K562 (cell line): ENCODE measurements around the gene TMEM14C. TPM values are rescaled to one million over a fixed set of nuclear protein-coding genes. Genes with fewer than 3 reads are reported as not detected.

Experiments
- CBFA2T3 ChIP-seq: fragments of 450-650 bp; IDR thresholded peaks from 2 replicates; pipeline ENCODE4 v1.6.1; 2017
- CBX2 ChIP-seq: fragments of 200-600 bp; sonication (generic); IDR thresholded peaks from one replicate; pipeline ENCODE4 v1.6.1; 2012; ENCODE audit warnings: mild to moderate bottlenecking, low read length, inconsistent platforms; ENCODE audit not compliant: insufficient read depth, poor library complexity, severe bottlenecking
- CBX3 ChIP-seq, 2 experiments: IDR thresholded peaks; 1 replicate in 1 of 2; 2 replicates in 1 of 2; pipeline ENCODE4 v1.6.1; 2012; ENCODE audit warnings: inconsistent platforms in 2 of 2, low read length in 2 of 2, borderline replicate concordance in 1 of 2, control low read depth in 1 of 2
- ID3 ChIP-seq, 2 experiments: fragments of 250-450 bp in 1 of 2; fragments of 450-650 bp in 1 of 2; sonication (Bioruptor Pico) in 1 of 2; IDR thresholded peaks; 2 replicates each; pipeline versions ENCODE4 v1.6.1 to v1.8.0; 2016 to 2021; ENCODE audit warnings: mild to moderate bottlenecking in 2 of 2, moderate library complexity in 2 of 2, missing compliant biosample characterization in 1 of 2, missing genetic modification characterization in 1 of 2
- KLF16 ChIP-seq: IDR thresholded peaks from 2 replicates; pipeline ENCODE4 v1.6.1; 2016; ENCODE audit warnings: antibody characterized with exemption
- KLF6 ChIP-seq: fragments of 250-450 bp; sonication (Bioruptor Pico); IDR thresholded peaks from 2 replicates; pipeline ENCODE4 v1.4.0; 2020; ENCODE audit warnings: mild to moderate bottlenecking, moderate library complexity, borderline replicate concordance
- MCM7 ChIP-seq, 2 experiments: fragments of 450-650 bp; IDR thresholded peaks; 2 replicates each; pipeline ENCODE4 v1.6.1; 2016 to 2018
- MLLT1 ChIP-seq, 2 experiments: fragments of 450-650 bp; IDR thresholded peaks; 2 replicates each; pipeline ENCODE4 v1.6.1; 2016
- MTA3 ChIP-seq: fragments of 450-650 bp; formaldehyde crosslinking; IDR thresholded peaks from 2 replicates; pipeline ENCODE4 v1.6.1; 2017; ENCODE audit warnings: mild to moderate bottlenecking, borderline replicate concordance
- NCOA1 ChIP-seq: fragments of 450-650 bp; IDR thresholded peaks from 2 replicates; pipeline ENCODE4 v1.6.1; 2016; ENCODE audit warnings: low read depth
- PCBP1 ChIP-seq: fragments of 200-400 bp; formaldehyde crosslinking; IDR thresholded peaks from 2 replicates; pipeline ENCODE4 v1.6.1; 2018; ENCODE audit warnings: mild to moderate bottlenecking, low read depth, low read length; ENCODE audit not compliant: poor library complexity, severe bottlenecking
- PTRF ChIP-seq: fragments of 450-650 bp; IDR thresholded peaks from 2 replicates; pipeline ENCODE4 v1.6.1; 2016; ENCODE audit warnings: mild to moderate bottlenecking, missing genetic modification characterization, missing compliant biosample characterization
- SMAD3 ChIP-seq: fragments of 450-650 bp; formaldehyde crosslinking; conservative IDR thresholded peaks from 2 replicates; pipeline ENCODE4 v1.4.0; 2020; ENCODE audit warnings: mild to moderate bottlenecking
- TFAM ChIP-seq: fragments of 250-450 bp; sonication (Bioruptor Pico); conservative IDR thresholded peaks from 2 replicates; pipeline ENCODE4 v1.5.0; 2021; ENCODE audit warnings: mild to moderate bottlenecking, moderate library complexity
- UBTF ChIP-seq, 2 experiments: IDR thresholded peaks; 2 replicates each; pipeline ENCODE4 v1.6.1; 2012; ENCODE audit warnings: improper control_type of control experiment in 2 of 2, low read depth in 2 of 2, low read length in 2 of 2, borderline replicate concordance in 1 of 2
- ZBTB1 ChIP-seq: sonication (generic); formaldehyde crosslinking; IDR thresholded peaks from 2 replicates; pipeline ENCODE4 v1.8.1; 2023; ENCODE audit warnings: missing genetic modification reagents, low read depth, mild to moderate bottlenecking, borderline replicate concordance
- ZBTB26 ChIP-seq: fragments of 450-650 bp; formaldehyde crosslinking; IDR thresholded peaks from 2 replicates; pipeline ENCODE4 v1.4.0; 2022; ENCODE audit warnings: missing genetic modification characterization
- ZKSCAN1 ChIP-seq: fragments of 150-350 bp; IDR thresholded peaks from 2 replicates; pipeline ENCODE4 v1.6.1; 2016; ENCODE audit warnings: low read depth, low read length
- ZNF146 ChIP-seq: IDR thresholded peaks from one replicate; pipeline ENCODE4 v1.6.1; 2018; ENCODE audit warnings: missing compliant biosample characterization; ENCODE audit not compliant: unreplicated experiment
- ZNF395 ChIP-seq: fragments of 200-800 bp; sonication (Bioruptor generic); IDR thresholded peaks from 2 replicates; pipeline ENCODE4 v1.6.1; 2017; ENCODE audit warnings: missing genetic modification characterization, missing compliant biosample characterization
- ZNF444 ChIP-seq: fragments of 250-450 bp; sonication (Bioruptor Pico); IDR thresholded peaks from 2 replicates; pipeline ENCODE4 v1.4.0; 2020; ENCODE audit warnings: mild to moderate bottlenecking, moderate library complexity
- ZNF785 ChIP-seq: fragments of 250-450 bp; sonication (Bioruptor Pico); IDR thresholded peaks from 2 replicates; pipeline ENCODE4 v1.4.0; 2020; ENCODE audit warnings: mild to moderate bottlenecking
- ZNF79 ChIP-seq: fragments of 250-450 bp; sonication (Bioruptor Pico); IDR thresholded peaks from 2 replicates; pipeline ENCODE4 v1.4.0; 2020; ENCODE audit warnings: low read depth, mild to moderate bottlenecking, moderate library complexity
- ZSCAN29 ChIP-seq: fragments of 450-650 bp; IDR thresholded peaks from 2 replicates; pipeline ENCODE4 v1.6.1; 2017
- polyA plus RNA-seq, 8 experiments: library from polyadenylated mRNA; depleted of rRNA in 4 of 8; stranded (reverse) in 5 of 8; unstranded in 3 of 8; fragments of >200 nt; fragmentation: Nextera tagmentation in 2 of 8; fragmentation: Illumina TruSeq in 1 of 8; extraction: Ambion mirVana in 2 of 8; extraction: Trizol in 1 of 8; gene quantifications; 2 replicates each; pipeline versions ENCODE4 v1.2.1 to v1.2.3, GENCODE V29; 2011 to 2014; ENCODE audit warnings: inconsistent platforms in 1 of 8, missing spikeins in 1 of 8
- total RNA-seq, 7 experiments: library from RNA; depleted of rRNA in 6 of 7; stranded (reverse); fragments of >200 nt in 6 of 7; fragmentation: Illumina TruSeq in 2 of 7; extraction: Trizol in 2 of 7; gene quantifications; 2 replicates each; pipeline versions ENCODE4 v1.2.1 to v1.2.3, GENCODE V29; 2011 to 2021; ENCODE audit warnings: low replicate concordance in 1 of 7

TMEM14C gene
- total and polyA plus RNA-seq, 9 of the 15 experiments (the other 6 are each of a cell fraction or from before 2014, with no cell fraction given) = 151 to 496 (median 263) TPM

DNA sequence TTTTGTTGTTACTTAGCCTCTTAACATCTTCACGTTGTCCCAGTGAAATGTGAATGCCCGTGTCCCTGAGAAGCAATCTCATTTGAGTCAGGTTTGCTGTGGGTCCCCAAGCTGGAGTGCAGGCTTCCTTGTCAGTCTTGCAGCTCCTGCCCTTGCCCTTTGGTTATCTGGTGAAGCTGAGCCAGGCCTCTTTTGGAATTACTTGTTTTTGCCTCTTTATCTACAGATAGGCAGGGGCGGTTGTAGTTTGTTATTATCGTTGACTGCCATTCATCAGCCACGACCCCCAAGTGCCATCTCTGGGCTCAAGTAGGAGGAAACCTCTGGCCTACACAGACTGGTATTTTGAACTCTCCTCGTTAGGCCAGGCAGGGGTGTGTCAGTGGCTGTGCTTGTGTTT lies 2.2 kb downstream of the TMEM14C start (continued):
- TF ChIP-seq MLLT1 (IDR thresholded peaks at IDR 0.05) = no peak
- no peak for TF ChIP-seq KLF6 (CRISPR knock-in tag)
- TF ChIP-seq ZNF79 (CRISPR knock-in tag) = no peak
- TF ChIP-seq CBX3 (IDR thresholded peaks at IDR 0.05; ENCODE audit: borderline replicate concordance in 1 of 2, low read length in 2 of 2) = no peak
- TF ChIP-seq ZNF395 (CRISPR knock-in tag) = no peak
- TF ChIP-seq ZNF785 (CRISPR knock-in tag) = no peak
- TF ChIP-seq UBTF (IDR thresholded peaks at IDR 0.05; ENCODE audit: borderline replicate concordance in 1 of 2, low read depth in 2 of 2, low read length in 2 of 2) = no peak
- TF ChIP-seq PTRF (tag) = no peak
- TF ChIP-seq SMAD3 (CRISPR knock-in tag) = no peak
- TF ChIP-seq MCM7 (IDR thresholded peaks at IDR 0.05) = no peak
- TF ChIP-seq ID3 (CRISPR knock-in tag; IDR thresholded peaks at IDR 0.05) = no peak
- TF ChIP-seq ID3 (tag; IDR thresholded peaks at IDR 0.05) = no peak
- no peak for TF ChIP-seq TFAM
- peak; percentile 82 for TF ChIP-seq KLF16
- TF ChIP-seq NCOA1 = no peak
- TF ChIP-seq ZNF444 (CRISPR knock-in tag) = no peak
- TF ChIP-seq CBFA2T3 = peak; percentile 94
- TF ChIP-seq MTA3 = no peak
- no peak for TF ChIP-seq ZBTB26
- no peak for TF ChIP-seq ZNF146 (CRISPR knock-in tag)
- TF ChIP-seq PCBP1 = no peak
- no peak for TF ChIP-seq ZSCAN29
- TF ChIP-seq CBX2 = no peak
- TF ChIP-seq ZKSCAN1 = no peak
- no peak for TF ChIP-seq ZBTB1
